SK-N-SH (cell line): ENCODE data around the gene MFAP1. TPM values are rescaled to one million over a fixed set of nuclear protein-coding genes. Genes with fewer than 3 reads are reported as not detected.

Experiments
- CTCF ChIA-PET: fragments of 300-600, 350-600 bp; formaldehyde crosslinking; extraction: SDS; loops from one replicate; lab custom pipeline; 2021; lab: Yijun Ruan, JAX
- POLR2A ChIA-PET: fragments of 350-600 bp; sonication (Branson Sonifier 250); formaldehyde crosslinking; extraction: SDS; loops from one replicate; lab custom pipeline; 2020; ENCODE audit warnings: antibody characterized with exemption, inconsistent platforms; lab: Yijun Ruan, JAX
- DNase-seq: peaks from one replicate; pipeline ENCODE4 v3.0.0; 2012
- H2AFZ ChIP-seq: fragments of 200-600 bp; sonication (generic); 2 replicates; pipeline ENCODE4 v1.8.1; 2016; ENCODE audit warnings: antibody characterized with exemption, mild to moderate bottlenecking, low read depth
- H3F3A ChIP-seq: fragments of 200-600 bp; sonication (generic); replicated peaks from 2 replicates; pipeline ENCODE3; 2016; ENCODE audit warnings: antibody characterized with exemption, mild to moderate bottlenecking; ENCODE audit not compliant: insufficient read depth
- H3K27ac ChIP-seq, 2 experiments: fragments of 200-500 bp in 1 of 2; fragments of 200-600 bp in 1 of 2; sonication (Bioruptor generic) in 1 of 2; sonication (generic), shearing (Covaris generic) in 1 of 2; 2 replicates each; pipeline versions ENCODE4 v1.5.1 to v1.6.1; 2014 to 2016; ENCODE audit warnings: low read depth in 2 of 2, inconsistent platforms in 1 of 2, low read length in 1 of 2, mild to moderate bottlenecking in 1 of 2, mixed read lengths in 1 of 2
- H3K27me3 ChIP-seq: fragments of 200-600 bp; sonication (generic), shearing (Covaris generic); 2 replicates; pipeline ENCODE4 v1.6.1; 2016; ENCODE audit warnings: mixed run types; ENCODE audit not compliant: insufficient read depth
- H3K36me3 ChIP-seq, 2 experiments: fragments of 200-500 bp in 1 of 2; fragments of 200-600 bp in 1 of 2; sonication (Bioruptor generic) in 1 of 2; sonication (generic) in 1 of 2; replicated peaks in 1 of 2; 2 replicates each; pipeline versions ENCODE3 to v1.5.1; 2014 to 2016; ENCODE audit warnings: low read length in 1 of 2, mild to moderate bottlenecking in 1 of 2; ENCODE audit not compliant: insufficient read depth in 2 of 2, control insufficient read depth in 1 of 2
- H3K4me1 ChIP-seq, 2 experiments: fragments of 200-500 bp in 1 of 2; fragments of 200-600 bp in 1 of 2; sonication (Bioruptor generic) in 1 of 2; sonication (generic), shearing (Covaris generic) in 1 of 2; 2 replicates each; pipeline versions ENCODE4 v1.5.1 to v1.6.1; 2014 to 2016; ENCODE audit warnings: low read depth in 1 of 2, low read length in 1 of 2, mixed run types in 1 of 2; ENCODE audit not compliant: insufficient read depth in 2 of 2, control insufficient read depth in 1 of 2
- H3K4me2 ChIP-seq: fragments of 200-600 bp; sonication (generic), shearing (Covaris generic); 2 replicates; pipeline ENCODE4 v1.6.1; 2017; ENCODE audit warnings: mixed run types
- H3K4me3 ChIP-seq, 2 experiments: fragments of 200-500 bp in 1 of 2; fragments of 200-600 bp in 1 of 2; sonication (Bioruptor generic) in 1 of 2; sonication (generic), shearing (Covaris generic) in 1 of 2; 2 replicates each; pipeline versions ENCODE4 v1.5.1 to v1.8.1; 2014 to 2016; ENCODE audit warnings: low read depth in 2 of 2, inconsistent platforms in 1 of 2, low read length in 1 of 2, mild to moderate bottlenecking in 1 of 2, mixed read lengths in 1 of 2, moderate library complexity in 1 of 2
- H3K79me2 ChIP-seq: fragments of 200-600 bp; sonication (generic); 2 replicates; pipeline ENCODE4 v1.8.1; 2017; ENCODE audit warnings: mild to moderate bottlenecking; ENCODE audit not compliant: insufficient read depth
- H3K9ac ChIP-seq: fragments of 200-600 bp; sonication (generic); 2 replicates; pipeline ENCODE4 v1.6.1; 2017; ENCODE audit warnings: mixed run types
- H3K9me2 ChIP-seq: fragments of 200-600 bp; sonication (generic); 2 replicates; pipeline ENCODE4 v1.6.1; 2017; ENCODE audit warnings: mixed run types
- H3K9me3 ChIP-seq: fragments of 200-600 bp; sonication (generic); 2 replicates; pipeline ENCODE4 v1.6.1; 2017; ENCODE audit warnings: mixed run types, mild to moderate bottlenecking, moderate library complexity
- H4K20me1 ChIP-seq: fragments of 200-600 bp; sonication (generic); 2 replicates; pipeline ENCODE4 v1.6.1; 2017; ENCODE audit warnings: mild to moderate bottlenecking, mixed run types; ENCODE audit not compliant: insufficient read depth
- CHD2 ChIP-seq: fragments of 150-350 bp; IDR thresholded peaks from 2 replicates; pipeline ENCODE4 v1.6.1; 2018; ENCODE audit warnings: low read length; ENCODE audit not compliant: partially characterized antibody
- ELF1 ChIP-seq: IDR thresholded peaks from 2 replicates; pipeline ENCODE4 v1.4.0; 2012
- EP300 ChIP-seq, 2 experiments: IDR thresholded peaks; 2 replicates each; pipeline versions ENCODE4 v1.4.0 to v1.6.1; 2012; ENCODE audit warnings: borderline replicate concordance in 1 of 2, low read depth in 1 of 2, low read length in 1 of 2
- FOXJ3 ChIP-seq: sonication (generic); formaldehyde crosslinking; IDR thresholded peaks from 2 replicates; pipeline ENCODE4 v1.5.1; 2020; ENCODE audit warnings: mild to moderate bottlenecking, missing genetic modification reagents
- JUND ChIP-seq: IDR thresholded peaks from 2 replicates; pipeline ENCODE4 v1.4.0; 2012
- TCF12 ChIP-seq: IDR thresholded peaks from 2 replicates; pipeline ENCODE4 v1.4.0; 2012
- WGBS: methylation state at CpG from one replicate; pipeline ENCODE4 v1.1.6; 2017; ENCODE audit warnings: low lambda C conversion rate; 5-methylcytosine and 5-hydroxymethylcytosine counted together
- polyA plus RNA-seq, 3 experiments: library from polyadenylated mRNA; depleted of rRNA; stranded (reverse); fragments of >200 nt; gene quantifications; 2 replicates each; pipeline ENCODE4 v1.2.3, GENCODE V29; 2012
- TF ChIP-seq, protein P1 (sequence below): IDR thresholded peaks from 2 replicates; pipeline ENCODE4 v1.4.0; 2012; ENCODE audit warnings: low read depth
- TF ChIP-seq, protein P2 (sequence below): fragments of 200-600 bp; sonication (generic); IDR thresholded peaks from 2 replicates; pipeline ENCODE4 v1.6.1; 2017; ENCODE audit warnings: antibody characterized with exemption, mild to moderate bottlenecking, moderate library complexity
- TF ChIP-seq, protein P3 (sequence below): IDR thresholded peaks from 2 replicates; pipeline ENCODE4 v1.4.0; 2012; ENCODE audit warnings: low read depth, borderline replicate concordance

The MFAP1 gene
- polyA plus RNA-seq, 1 of the 3 experiments (the other 2 are of a cell fraction) = 16.5 TPM

DNA sequence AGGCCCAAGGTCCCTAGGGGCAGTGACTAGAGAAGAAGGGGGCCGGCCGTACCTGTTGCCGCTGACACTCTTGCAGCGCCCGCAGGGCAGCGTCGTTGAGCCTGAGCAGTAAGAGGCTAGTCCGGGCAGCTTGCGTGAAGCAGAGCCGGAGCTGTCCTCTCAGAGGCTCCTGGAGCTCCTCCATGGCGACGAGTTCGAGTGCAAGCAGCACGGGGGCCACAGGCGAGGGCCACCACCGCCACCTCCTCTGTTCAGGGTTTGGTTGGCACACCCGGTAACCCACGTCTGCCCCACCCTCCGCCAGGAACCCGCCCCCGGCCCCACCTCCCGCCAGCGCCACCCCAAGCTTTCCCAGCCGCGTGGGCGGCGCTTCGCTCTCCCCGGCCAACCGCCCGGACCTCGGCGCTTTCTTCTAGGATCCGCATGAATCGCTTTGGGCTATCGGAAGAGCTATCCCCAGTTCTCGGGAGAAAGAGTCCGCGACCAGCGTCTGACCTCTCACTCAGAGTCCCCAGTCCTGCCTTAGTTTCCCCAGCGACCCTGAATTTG lies 47.7 kb downstream of the MFAP1 start, which contains the start of gene ELL3:
Gene ELL3, minus strand, starts transcription at position 249 of the 549 bp plus-strand sequence. Its CDS starts 65 bp downstream, at position 184.
- ChIA-PET CTCF (interaction anchor here (0.6 to 3.0 kb wide), 9 partner anchors 8 to 690 kb away, joined by 3 to 13 read pairs (median 5); partner anchors contain the start of gene SERF2), POLR2A (interaction anchor here (1.3 kb wide), 1 partner anchor 12 kb away, joined by 3 read pairs; no protein-coding TSS in a partner anchor)
- Histone ChIP-seq H3K9me2 (no peaks in the 10 kb centered on the region), H3K27ac (peak within 1 kb of the TSS in 1 of 2 experiments; percentile 22; a peak in 2 of 4 replicates), H4K20me1 (no peaks in the 10 kb centered on the region), H3K9ac (peak within 1 kb of the TSS; percentile 23; the same call in 1 of the 2 replicates), H3K9me3 (no peaks in the 10 kb centered on the region), H3K27me3 (no peaks in the 10 kb centered on the region), H3K4me2 (peak within 1 kb of the TSS; percentile 75), H3K4me1 (peaks cover 0 to 3% of the 10 kb centered on the region in 2 experiments; a peak in 1 of 4 replicates), H3K79me2 (no peaks in the 10 kb centered on the region), H3K4me3 (peak within 1 kb of the TSS; percentile 48 to 57), H2AFZ (peak within 1 kb of the TSS; percentile 69), H3K36me3 (peaks cover 10 to 20% of the 10 kb centered on the region in 2 experiments), H3F3A (peaks cover 35% of the 10 kb centered on the region)
- peak; percentile 61 for DNase-seq
- TF ChIP-seq, protein P1, sequence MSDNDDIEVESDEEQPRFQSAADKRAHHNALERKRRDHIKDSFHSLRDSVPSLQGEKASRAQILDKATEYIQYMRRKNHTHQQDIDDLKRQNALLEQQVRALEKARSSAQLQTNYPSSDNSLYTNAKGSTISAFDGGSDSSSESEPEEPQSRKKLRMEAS = peak; percentile 3; the same call in 1 of the 2 replicates
- TF ChIP-seq, protein P2, sequence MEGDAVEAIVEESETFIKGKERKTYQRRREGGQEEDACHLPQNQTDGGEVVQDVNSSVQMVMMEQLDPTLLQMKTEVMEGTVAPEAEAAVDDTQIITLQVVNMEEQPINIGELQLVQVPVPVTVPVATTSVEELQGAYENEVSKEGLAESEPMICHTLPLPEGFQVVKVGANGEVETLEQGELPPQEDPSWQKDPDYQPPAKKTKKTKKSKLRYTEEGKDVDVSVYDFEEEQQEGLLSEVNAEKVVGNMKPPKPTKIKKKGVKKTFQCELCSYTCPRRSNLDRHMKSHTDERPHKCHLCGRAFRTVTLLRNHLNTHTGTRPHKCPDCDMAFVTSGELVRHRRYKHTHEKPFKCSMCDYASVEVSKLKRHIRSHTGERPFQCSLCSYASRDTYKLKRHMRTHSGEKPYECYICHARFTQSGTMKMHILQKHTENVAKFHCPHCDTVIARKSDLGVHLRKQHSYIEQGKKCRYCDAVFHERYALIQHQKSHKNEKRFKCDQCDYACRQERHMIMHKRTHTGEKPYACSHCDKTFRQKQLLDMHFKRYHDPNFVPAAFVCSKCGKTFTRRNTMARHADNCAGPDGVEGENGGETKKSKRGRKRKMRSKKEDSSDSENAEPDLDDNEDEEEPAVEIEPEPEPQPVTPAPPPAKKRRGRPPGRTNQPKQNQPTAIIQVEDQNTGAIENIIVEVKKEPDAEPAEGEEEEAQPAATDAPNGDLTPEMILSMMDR = no peak
- 30% methylated on average over 16 of the region's 41 CpGs for WGBS

DNA sequence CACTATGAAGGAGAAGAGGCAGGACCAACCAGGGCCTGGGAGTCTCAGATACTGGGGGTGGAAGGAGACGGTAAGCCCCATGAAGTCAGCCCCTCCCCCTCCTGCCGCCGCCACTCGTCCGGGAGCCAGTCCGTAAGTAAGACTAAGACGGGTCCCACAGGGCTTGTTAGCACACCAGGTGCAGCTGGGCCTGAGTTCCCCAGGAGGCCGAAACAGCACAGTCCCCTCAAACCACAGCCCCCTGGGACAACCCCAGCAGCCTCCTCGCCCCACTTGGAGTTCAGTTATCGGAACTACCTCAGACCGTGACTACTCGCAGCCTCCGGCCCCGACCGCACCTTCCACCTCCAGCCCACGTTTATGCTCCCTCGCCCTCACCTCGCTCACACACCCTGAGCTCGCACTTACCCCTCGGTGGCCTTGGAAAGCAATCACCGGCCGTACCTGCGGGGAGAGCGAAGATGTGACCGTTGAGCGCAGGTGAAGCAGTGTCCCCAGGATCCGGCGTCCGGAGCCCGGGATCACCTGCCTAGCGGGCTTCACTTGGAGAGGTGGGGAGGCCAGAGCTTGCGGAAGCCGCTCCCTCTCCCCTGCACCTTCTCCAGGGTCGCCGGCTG lies 48.3 kb downstream of the MFAP1 start:
- DNase-seq = no peak
- Histone ChIP-seq H3K4me1 (peaks cover 0 to 3% of the 10 kb centered on the region in 2 experiments; a peak in 1 of 4 replicates), H3F3A (peaks cover 40% of the 10 kb centered on the region), H2AFZ (no peak overlapping the region), H3K9ac (no peak overlapping the region), H3K27me3 (no peaks in the 10 kb centered on the region), H3K36me3 (peaks cover 16 to 25% of the 10 kb centered on the region in 2 experiments), H3K9me3 (no peaks in the 10 kb centered on the region), H3K9me2 (no peaks in the 10 kb centered on the region), H3K79me2 (no peaks in the 10 kb centered on the region), H3K27ac (no peak overlapping the region), H3K4me2 (no peak overlapping the region), H3K4me3 (no peak overlapping the region), H4K20me1 (no peaks in the 10 kb centered on the region)
- whole genome bisulfite sequencing = 93% methylated on average over 24 of the region's 35 CpGs
- no peak for TF ChIP-seq CHD2
- TF ChIP-seq JUND = no peak
- TF ChIP-seq, protein P2 = no peak
- TF ChIP-seq ELF1 = no peak
- TF ChIP-seq, protein P3, sequence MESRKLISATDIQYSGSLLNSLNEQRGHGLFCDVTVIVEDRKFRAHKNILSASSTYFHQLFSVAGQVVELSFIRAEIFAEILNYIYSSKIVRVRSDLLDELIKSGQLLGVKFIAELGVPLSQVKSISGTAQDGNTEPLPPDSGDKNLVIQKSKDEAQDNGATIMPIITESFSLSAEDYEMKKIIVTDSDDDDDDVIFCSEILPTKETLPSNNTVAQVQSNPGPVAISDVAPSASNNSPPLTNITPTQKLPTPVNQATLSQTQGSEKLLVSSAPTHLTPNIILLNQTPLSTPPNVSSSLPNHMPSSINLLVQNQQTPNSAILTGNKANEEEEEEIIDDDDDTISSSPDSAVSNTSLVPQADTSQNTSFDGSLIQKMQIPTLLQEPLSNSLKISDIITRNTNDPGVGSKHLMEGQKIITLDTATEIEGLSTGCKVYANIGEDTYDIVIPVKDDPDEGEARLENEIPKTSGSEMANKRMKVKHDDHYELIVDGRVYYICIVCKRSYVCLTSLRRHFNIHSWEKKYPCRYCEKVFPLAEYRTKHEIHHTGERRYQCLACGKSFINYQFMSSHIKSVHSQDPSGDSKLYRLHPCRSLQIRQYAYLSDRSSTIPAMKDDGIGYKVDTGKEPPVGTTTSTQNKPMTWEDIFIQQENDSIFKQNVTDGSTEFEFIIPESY = no peak
- TF ChIP-seq FOXJ3 (CRISPR knock-in tag) = no peak
- no peak for TF ChIP-seq EP300 (IDR thresholded peaks at IDR 0.05; ENCODE audit: borderline replicate concordance in 1 of 2, low read depth in 1 of 2, low read length in 1 of 2)
- no peak for TF ChIP-seq TCF12
- CTCF ChIA-PET = interaction anchor here (0.6 to 3.0 kb wide), 6 partner anchors 10 to 691 kb away, joined by 3 to 13 read pairs (median 6); no protein-coding TSS in a partner anchor
- POLR2A ChIA-PET = interaction anchor here (1.3 kb wide), 1 partner anchor 13 kb away, joined by 3 read pairs; no protein-coding TSS in a partner anchor
